GM21526 (cell line): Measurements from ENCODE around the gene SH3RF3.
A peak's percentile ranks its signal among the peaks of the same experiment; 100 is the strongest.
"Not testable (repeated sequence)": the region's sequence is repeated elsewhere in the genome, so short reads cannot be mapped to it uniquely, and the experiment has no call there.

Source experiments
- ATAC-seq: cut with Tn5 transposase; IDR thresholded peaks from one replicate; pipeline ENCODE4 v1.9.1; 2021; ENCODE audit warnings: moderate library complexity; ENCODE audit not compliant: unreplicated experiment, low FRiP score

The SH3RF3 gene

GRCh38 chr2:109212836-109213563 lies 84.0 kb downstream of the SH3RF3 start:
- no peak for ATAC-seq

- ATAC-seq = peak; percentile 47
Observed at GRCh38 chr2:109213646-109214433, 84.8 kb downstream of the SH3RF3 start.

DNA sequence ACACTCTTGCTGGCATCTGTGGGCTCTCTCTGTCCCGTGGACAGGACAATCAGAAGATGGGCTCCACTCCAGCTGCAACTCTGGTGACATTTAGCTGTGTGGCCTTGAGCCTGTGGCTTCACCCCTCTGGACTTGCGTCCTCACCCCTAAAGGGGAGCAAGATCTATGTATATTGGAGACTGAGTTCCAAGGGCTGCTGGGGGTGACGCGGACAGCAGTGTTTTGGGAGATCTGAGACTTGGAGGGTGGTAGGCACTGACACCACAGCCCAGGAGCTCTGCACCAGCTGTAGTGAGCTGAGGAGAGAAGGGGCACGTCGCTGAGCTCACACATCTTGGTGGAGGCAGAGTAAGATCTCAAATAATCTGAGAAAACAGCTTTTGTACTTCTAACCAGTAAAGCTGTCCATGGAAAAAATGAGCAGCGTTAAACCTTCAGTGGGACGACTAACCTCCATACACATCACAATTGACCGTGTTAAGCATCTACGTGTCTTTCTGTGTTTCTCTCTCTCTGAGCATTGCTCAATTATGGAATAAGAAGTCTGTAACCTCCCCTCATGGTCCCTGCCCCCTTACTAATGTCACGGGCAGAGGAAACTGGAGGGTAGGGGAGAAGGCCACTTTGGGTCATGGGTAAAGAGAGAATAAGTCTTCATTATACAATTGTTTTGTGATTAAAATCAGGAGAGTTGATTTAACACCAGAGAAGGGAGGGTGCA lies 85.8 kb downstream of the SH3RF3 start:
- no peak for ATAC-seq

- no peak for ATAC-seq
Observed at GRCh38 chr2:109215866-109216265, 86.9 kb downstream of the SH3RF3 start.

GRCh38 chr2:109216332-109216731 lies 87.3 kb downstream of the SH3RF3 start:
- no peak for ATAC-seq

- ATAC-seq = no peak
Observed at GRCh38 chr2:109217362-109218086, 88.5 kb downstream of the SH3RF3 start.

DNA sequence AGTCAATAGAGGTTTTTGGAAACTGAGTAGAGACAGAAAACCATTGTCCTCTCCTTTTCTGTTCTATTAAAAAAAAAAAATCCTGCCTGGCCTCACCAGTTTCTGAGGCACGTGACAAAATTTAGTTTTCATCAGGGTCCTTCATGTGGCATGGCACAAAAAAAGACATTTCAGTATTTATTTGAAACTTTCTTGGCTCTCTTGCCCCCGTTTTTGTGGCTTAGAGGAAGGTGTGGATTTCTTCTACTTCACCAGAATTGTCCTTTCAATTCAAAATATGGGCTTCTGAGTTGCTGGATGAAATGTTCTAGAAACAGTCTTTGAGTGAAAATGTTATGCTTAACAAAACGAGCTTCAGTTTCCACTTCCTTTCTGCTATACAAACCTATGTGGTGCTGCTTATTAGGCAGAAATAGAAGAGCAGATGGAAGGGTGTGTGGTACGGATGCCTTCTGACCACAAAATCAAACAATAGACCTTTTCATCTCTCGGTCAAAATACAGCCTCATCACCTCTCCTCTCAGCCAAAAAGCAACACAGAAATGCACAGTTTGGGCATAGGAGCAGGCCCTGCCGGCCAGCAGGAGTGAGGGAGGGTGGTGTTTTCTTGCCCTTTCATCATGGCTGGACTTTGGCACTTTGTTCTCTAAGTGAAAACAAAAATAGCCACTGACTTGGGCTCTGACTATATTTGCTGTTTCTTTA lies 89.2 kb downstream of the SH3RF3 start:
- ATAC-seq = no peak

DNA sequence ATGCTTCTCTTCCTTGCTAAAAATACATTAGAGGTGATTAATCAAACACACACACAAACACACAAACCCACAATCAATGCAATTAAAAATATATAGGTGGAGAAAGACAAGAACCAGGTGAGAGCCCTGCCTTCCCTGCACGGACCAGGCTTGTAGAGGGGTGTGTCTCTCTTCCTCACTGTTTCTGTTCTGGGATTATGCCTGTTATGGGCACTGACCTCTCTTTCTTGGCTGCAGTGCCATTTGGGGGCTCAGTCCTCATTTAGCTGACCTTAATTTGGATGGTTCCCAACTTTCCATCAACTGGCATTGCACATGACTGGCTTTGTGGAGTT lies 89.8 kb downstream of the SH3RF3 start:
- no peak for ATAC-seq

DNA sequence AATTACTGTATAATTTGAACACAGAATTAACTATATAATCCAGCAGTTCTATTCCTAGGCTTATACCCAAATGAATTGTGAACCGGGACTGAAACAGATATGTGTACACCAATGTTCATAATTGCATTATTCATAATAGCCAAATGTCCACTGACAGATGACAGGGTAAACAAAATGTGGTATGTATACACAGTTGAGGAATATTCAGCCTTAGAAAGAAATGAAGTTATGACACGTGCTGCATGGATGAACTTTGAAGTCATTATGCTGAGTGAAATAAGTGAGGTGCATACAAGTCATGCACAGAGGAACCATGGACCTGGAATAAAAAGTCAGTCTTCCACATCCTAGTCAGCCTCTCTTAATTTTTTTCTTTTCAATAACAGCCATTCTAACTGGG lies 91.9 kb downstream of the SH3RF3 start:
- no peak for ATAC-seq

GRCh38 chr2:109221316-109221715 lies 92.3 kb downstream of the SH3RF3 start:
- not testable (repeated sequence) for ATAC-seq

DNA sequence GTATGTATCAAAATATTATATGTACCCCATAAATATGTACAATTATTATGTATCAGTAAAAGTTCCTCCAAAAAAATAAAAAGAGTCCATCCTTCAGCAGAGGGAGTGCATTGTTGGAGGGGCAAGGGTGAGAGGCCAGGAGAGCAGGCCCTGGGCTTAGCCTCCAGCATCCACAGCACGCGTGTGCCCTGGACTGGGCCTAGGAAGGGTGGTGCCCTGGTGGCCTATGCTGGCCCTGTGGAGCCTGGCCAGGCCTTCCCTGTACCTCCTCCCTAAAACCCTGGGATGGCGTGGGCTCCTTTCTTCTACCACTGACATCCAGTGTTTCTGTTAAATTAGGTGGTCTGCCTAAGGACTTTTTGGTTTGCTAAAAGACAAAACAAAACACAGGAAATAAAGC lies 93.4 kb downstream of the SH3RF3 start:
- ATAC-seq = no peak

GRCh38 chr2:109222825-109223471 lies 93.9 kb downstream of the SH3RF3 start:
- no peak for ATAC-seq

- ATAC-seq = no peak
Observed at GRCh38 chr2:109223490-109223889, 94.5 kb downstream of the SH3RF3 start.

GRCh38 chr2:109224341-109224740 lies 95.3 kb downstream of the SH3RF3 start:
- not testable (repeated sequence) for ATAC-seq

DNA sequence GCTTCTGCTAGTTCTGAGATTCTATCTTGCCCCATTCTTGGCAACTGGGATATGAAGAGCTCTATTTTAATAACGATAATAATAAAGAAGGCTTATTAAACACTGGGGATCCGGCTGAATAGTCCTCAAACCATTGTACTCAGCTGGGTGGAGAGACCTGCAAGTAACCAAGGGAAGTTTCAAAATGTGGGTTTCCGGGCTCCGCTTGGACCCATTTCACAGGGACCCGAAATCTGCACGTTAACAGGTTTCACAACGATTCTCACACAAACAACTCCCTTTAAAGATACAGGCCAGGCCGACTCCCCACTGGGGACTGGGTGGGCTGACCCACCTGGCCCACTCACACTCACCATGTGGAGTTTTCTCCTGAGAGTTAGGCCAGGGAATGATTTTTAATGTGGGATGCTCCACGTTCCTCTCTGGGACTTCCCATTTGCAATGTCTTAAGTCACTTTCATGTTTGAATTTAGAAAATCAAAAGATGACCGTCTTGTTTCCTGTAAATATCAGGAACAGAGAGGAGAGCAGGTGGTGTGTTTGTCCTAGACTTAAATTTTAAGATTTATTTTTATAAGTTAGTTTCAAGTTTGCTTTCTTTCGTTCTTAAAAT lies 96.3 kb downstream of the SH3RF3 start:
- ATAC-seq = no peak

DNA sequence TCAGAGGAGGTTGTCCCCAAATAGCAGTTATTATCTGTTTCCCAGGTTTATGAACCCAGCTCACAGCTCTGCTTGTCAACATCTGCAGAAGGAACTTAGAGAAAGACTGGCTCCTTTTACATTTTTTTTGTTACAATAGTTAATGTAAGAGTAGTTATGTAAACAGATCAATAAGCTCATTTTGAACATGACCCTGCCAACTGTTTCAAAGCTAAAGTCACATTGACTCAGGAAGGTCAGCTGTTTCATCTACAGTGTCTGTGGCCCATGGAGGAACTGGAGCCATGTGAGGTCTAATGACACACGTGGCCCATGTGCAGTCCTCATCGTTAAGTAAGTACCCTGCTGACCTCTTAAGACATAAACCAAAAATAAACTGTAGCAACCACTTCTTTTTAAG lies 97.1 kb downstream of the SH3RF3 start:
- no peak for ATAC-seq

- no peak for ATAC-seq
Observed at GRCh38 chr2:109226622-109227021, 97.6 kb downstream of the SH3RF3 start.

DNA sequence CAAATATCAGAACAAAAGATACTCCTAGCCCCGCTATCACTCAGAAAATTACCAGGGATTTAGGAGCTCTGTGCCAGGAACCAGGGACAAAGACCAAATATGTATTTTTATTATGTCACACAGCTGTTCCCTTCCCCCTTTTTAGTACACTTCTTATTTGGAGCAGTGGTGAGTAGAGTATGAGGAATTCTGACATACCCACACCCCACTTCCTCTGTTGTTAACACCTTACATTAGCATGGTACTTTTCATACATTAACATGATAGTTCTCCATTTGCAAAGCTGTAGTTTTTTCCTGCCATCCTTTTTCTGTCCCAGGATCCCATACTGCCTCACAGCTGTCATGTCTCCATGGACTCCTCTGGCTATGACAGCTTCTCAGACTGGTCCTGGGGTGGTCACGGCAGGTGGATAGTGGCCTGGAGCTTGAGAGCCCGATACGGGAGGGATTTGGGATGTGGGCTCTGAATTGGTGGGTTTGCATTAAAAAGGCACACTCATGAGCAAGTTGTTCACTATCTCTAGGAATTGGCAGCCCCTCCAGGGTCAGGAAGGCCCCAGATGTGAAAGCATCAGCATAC lies 100.2 kb downstream of the SH3RF3 start:
- ATAC-seq = no peak

GRCh38 chr2:109230941-109231420 lies 102.0 kb downstream of the SH3RF3 start:
- ATAC-seq = no peak
